SK-N-SH (cell line): ENCODE measurements around the gene NAV2. TPM values are rescaled to one million over a fixed set of nuclear protein-coding genes. Genes with fewer than 3 reads are reported as not detected.

Source experiments
- CTCF ChIA-PET: fragments of 300-600, 350-600 bp; formaldehyde crosslinking; extraction: SDS; loops from one replicate; lab custom pipeline; 2021; lab: Yijun Ruan, JAX
- POLR2A ChIA-PET: fragments of 350-600 bp; sonication (Branson Sonifier 250); formaldehyde crosslinking; extraction: SDS; loops from one replicate; lab custom pipeline; 2020; ENCODE audit warnings: antibody characterized with exemption, inconsistent platforms; lab: Yijun Ruan, JAX
- DNase-seq: peaks from one replicate; pipeline ENCODE4 v3.0.0; 2012
- H2AFZ ChIP-seq: fragments of 200-600 bp; sonication (generic); 2 replicates; pipeline ENCODE4 v1.8.1; 2016; ENCODE audit warnings: antibody characterized with exemption, mild to moderate bottlenecking, low read depth
- H3F3A ChIP-seq: fragments of 200-600 bp; sonication (generic); replicated peaks from 2 replicates; pipeline ENCODE3; 2016; ENCODE audit warnings: antibody characterized with exemption, mild to moderate bottlenecking; ENCODE audit not compliant: insufficient read depth
- H3K27ac ChIP-seq, 2 experiments: fragments of 200-500 bp in 1 of 2; fragments of 200-600 bp in 1 of 2; sonication (Bioruptor generic) in 1 of 2; sonication (generic), shearing (Covaris generic) in 1 of 2; 2 replicates each; pipeline versions ENCODE4 v1.5.1 to v1.6.1; 2014 to 2016; ENCODE audit warnings: low read depth in 2 of 2, inconsistent platforms in 1 of 2, low read length in 1 of 2, mild to moderate bottlenecking in 1 of 2, mixed read lengths in 1 of 2
- H3K27me3 ChIP-seq: fragments of 200-600 bp; sonication (generic), shearing (Covaris generic); 2 replicates; pipeline ENCODE4 v1.6.1; 2016; ENCODE audit warnings: mixed run types; ENCODE audit not compliant: insufficient read depth
- H3K36me3 ChIP-seq, 2 experiments: fragments of 200-500 bp in 1 of 2; fragments of 200-600 bp in 1 of 2; sonication (Bioruptor generic) in 1 of 2; sonication (generic) in 1 of 2; replicated peaks in 1 of 2; 2 replicates each; pipeline versions ENCODE3 to v1.5.1; 2014 to 2016; ENCODE audit warnings: low read length in 1 of 2, mild to moderate bottlenecking in 1 of 2; ENCODE audit not compliant: insufficient read depth in 2 of 2, control insufficient read depth in 1 of 2
- H3K4me1 ChIP-seq, 2 experiments: fragments of 200-500 bp in 1 of 2; fragments of 200-600 bp in 1 of 2; sonication (Bioruptor generic) in 1 of 2; sonication (generic), shearing (Covaris generic) in 1 of 2; 2 replicates each; pipeline versions ENCODE4 v1.5.1 to v1.6.1; 2014 to 2016; ENCODE audit warnings: low read depth in 1 of 2, low read length in 1 of 2, mixed run types in 1 of 2; ENCODE audit not compliant: insufficient read depth in 2 of 2, control insufficient read depth in 1 of 2
- H3K4me2 ChIP-seq: fragments of 200-600 bp; sonication (generic), shearing (Covaris generic); 2 replicates; pipeline ENCODE4 v1.6.1; 2017; ENCODE audit warnings: mixed run types
- H3K4me3 ChIP-seq, 2 experiments: fragments of 200-500 bp in 1 of 2; fragments of 200-600 bp in 1 of 2; sonication (Bioruptor generic) in 1 of 2; sonication (generic), shearing (Covaris generic) in 1 of 2; 2 replicates each; pipeline versions ENCODE4 v1.5.1 to v1.8.1; 2014 to 2016; ENCODE audit warnings: low read depth in 2 of 2, inconsistent platforms in 1 of 2, low read length in 1 of 2, mild to moderate bottlenecking in 1 of 2, mixed read lengths in 1 of 2, moderate library complexity in 1 of 2
- H3K79me2 ChIP-seq: fragments of 200-600 bp; sonication (generic); 2 replicates; pipeline ENCODE4 v1.8.1; 2017; ENCODE audit warnings: mild to moderate bottlenecking; ENCODE audit not compliant: insufficient read depth
- H3K9ac ChIP-seq: fragments of 200-600 bp; sonication (generic); 2 replicates; pipeline ENCODE4 v1.6.1; 2017; ENCODE audit warnings: mixed run types
- H3K9me2 ChIP-seq: fragments of 200-600 bp; sonication (generic); 2 replicates; pipeline ENCODE4 v1.6.1; 2017; ENCODE audit warnings: mixed run types
- H3K9me3 ChIP-seq: fragments of 200-600 bp; sonication (generic); 2 replicates; pipeline ENCODE4 v1.6.1; 2017; ENCODE audit warnings: mixed run types, mild to moderate bottlenecking, moderate library complexity
- H4K20me1 ChIP-seq: fragments of 200-600 bp; sonication (generic); 2 replicates; pipeline ENCODE4 v1.6.1; 2017; ENCODE audit warnings: mild to moderate bottlenecking, mixed run types; ENCODE audit not compliant: insufficient read depth
- CTCF ChIP-seq: fragments of 200-600 bp; sonication (generic); IDR thresholded peaks from 2 replicates; pipeline ENCODE4 v1.6.1; 2017; ENCODE audit warnings: antibody characterized with exemption, mild to moderate bottlenecking, moderate library complexity
- ELF1 ChIP-seq: IDR thresholded peaks from 2 replicates; pipeline ENCODE4 v1.4.0; 2012
- EP300 ChIP-seq, 2 experiments: IDR thresholded peaks; 2 replicates each; pipeline versions ENCODE4 v1.4.0 to v1.6.1; 2012; ENCODE audit warnings: borderline replicate concordance in 1 of 2, low read depth in 1 of 2, low read length in 1 of 2
- EZH2phosphoT487 ChIP-seq: fragments of 200-600 bp; sonication (generic); IDR thresholded peaks from 2 replicates; pipeline ENCODE4 v1.6.1; 2017; ENCODE audit warnings: low read depth, mixed run types, mild to moderate bottlenecking, antibody characterized with exemption, moderate library complexity, borderline replicate concordance
- FOSL2 ChIP-seq: IDR thresholded peaks from 2 replicates; pipeline ENCODE4 v1.4.0; 2012; ENCODE audit warnings: low read depth, mild to moderate bottlenecking, moderate library complexity, borderline replicate concordance
- GABPA ChIP-seq: IDR thresholded peaks from 2 replicates; pipeline ENCODE4 v1.4.0; 2012; ENCODE audit warnings: low read depth, mild to moderate bottlenecking
- GATA2 ChIP-seq: sonication (generic); formaldehyde crosslinking; IDR thresholded peaks from 2 replicates; pipeline ENCODE4 v1.5.0; 2020; ENCODE audit warnings: mild to moderate bottlenecking, missing genetic modification reagents
- IRF3 ChIP-seq: fragments of 150-350 bp; IDR thresholded peaks from 2 replicates; pipeline ENCODE4 v1.6.1; 2016; ENCODE audit warnings: mild to moderate bottlenecking, low read depth, low read length
- MEF2A ChIP-seq: IDR thresholded peaks from 2 replicates; pipeline ENCODE4 v1.4.0; 2012; ENCODE audit warnings: low read depth, borderline replicate concordance
- MXI1 ChIP-seq: IDR thresholded peaks from 2 replicates; pipeline ENCODE4 v1.6.1; 2012; ENCODE audit warnings: mild to moderate bottlenecking, low read depth, low read length, improper control_type of control experiment
- NFIC ChIP-seq: IDR thresholded peaks from 2 replicates; pipeline ENCODE4 v1.4.0; 2012; ENCODE audit warnings: borderline replicate concordance
- NRF1 ChIP-seq: IDR thresholded peaks from 2 replicates; pipeline ENCODE4 v1.6.1; 2012; ENCODE audit warnings: low read depth, mild to moderate bottlenecking, low read length
- POLR2AphosphoS5 ChIP-seq: IDR thresholded peaks from 2 replicates; pipeline ENCODE4 v1.6.1; 2012; ENCODE audit warnings: low read depth, low read length
- SIN3A ChIP-seq: IDR thresholded peaks from 2 replicates; pipeline ENCODE4 v1.6.1; 2012; ENCODE audit warnings: low read depth, mild to moderate bottlenecking, low read length, moderate library complexity, borderline replicate concordance
- TEAD4 ChIP-seq: IDR thresholded peaks from 2 replicates; pipeline ENCODE4 v1.4.0; 2012; ENCODE audit warnings: mild to moderate bottlenecking, borderline replicate concordance; ENCODE audit not compliant: insufficient read depth
- USF1 ChIP-seq: IDR thresholded peaks from 2 replicates; pipeline ENCODE4 v1.4.0; 2012; ENCODE audit warnings: low read depth, borderline replicate concordance
- ZBTB33 ChIP-seq: IDR thresholded peaks from 2 replicates; pipeline ENCODE4 v1.4.0; 2012; ENCODE audit warnings: low read depth, borderline replicate concordance
- WGBS: methylation state at CpG from one replicate; pipeline ENCODE4 v1.1.6; 2017; ENCODE audit warnings: low lambda C conversion rate; 5-methylcytosine and 5-hydroxymethylcytosine counted together
- polyA plus RNA-seq, 3 experiments: library from polyadenylated mRNA; depleted of rRNA; stranded (reverse); fragments of >200 nt; gene quantifications; 2 replicates each; pipeline ENCODE4 v1.2.3, GENCODE V29; 2012

The NAV2 gene
- polyA plus RNA-seq, 1 of the 3 experiments (the other 2 are of a cell fraction), result 26.2 TPM

GRCh38 chr11:19842505-19842904 lies 129.9 kb downstream of the NAV2 start:
- Histone ChIP-seq H3K9me3 (no peaks in the 10 kb centered on the region), H3K4me3 (no peak overlapping the region), H3K36me3 (peaks cover 47 to 50% of the 10 kb centered on the region in 2 experiments), H2AFZ (no peak overlapping the region), H3K9me2 (no peaks in the 10 kb centered on the region), H3K79me2 (peaks cover 99% of the 10 kb centered on the region), H3K9ac (no peak overlapping the region), H3K27ac (peak overlapping the region in 1 of 2 experiments; percentile 50; a peak in 1 of 4 replicates), H3K4me2 (no peak overlapping the region), H3F3A (peaks cover 2% of the 10 kb centered on the region), H3K4me1 (peaks cover 11 to 50% of the 10 kb centered on the region in 2 experiments; a peak in 3 of 4 replicates), H4K20me1 (peaks cover 79% of the 10 kb centered on the region), H3K27me3 (no peaks in the 10 kb centered on the region)
- ChIA-PET CTCF (interaction anchor here (2.7 kb wide), 1 partner anchor 100 kb away, joined by 9 read pairs; no protein-coding TSS in a partner anchor), POLR2A (no interaction called here)
- WGBS, result 74% methylated on average over 7 of the region's 7 CpGs
- no peak for TF ChIP-seq TEAD4
- no peak for TF ChIP-seq ZBTB33
- TF ChIP-seq MXI1, result no peak
- TF ChIP-seq CTCF, result no peak
- no peak for TF ChIP-seq ELF1
- no peak for TF ChIP-seq NRF1
- TF ChIP-seq GABPA, result no peak
- TF ChIP-seq SIN3A, result no peak
- TF ChIP-seq IRF3, result no peak
- TF ChIP-seq EZH2phosphoT487, result no peak
- no peak for TF ChIP-seq POLR2AphosphoS5
- no peak for TF ChIP-seq MEF2A
- TF ChIP-seq NFIC, result no peak
- TF ChIP-seq FOSL2, result no peak
- no peak for TF ChIP-seq EP300 (IDR thresholded peaks at IDR 0.05; ENCODE audit: borderline replicate concordance in 1 of 2, low read depth in 1 of 2, low read length in 1 of 2)
- no peak for TF ChIP-seq USF1
- no peak for TF ChIP-seq GATA2
- DNase-seq, result no peak
